H9 (cell line): ENCODE measurements around the gene EXD2. TPM values are rescaled to one million over a fixed set of nuclear protein-coding genes. Genes with fewer than 3 reads are reported as not detected.
A peak's percentile ranks its signal among the peaks of the same experiment; 100 is the strongest.

Experiments used
- DNase-seq: peaks from one replicate; pipeline ENCODE4 v3.0.0-alpha.2; 2017
- H2AFZ ChIP-seq: one replicate; pipeline ENCODE4 v1.6.1; 2013; ENCODE audit warnings: mild to moderate bottlenecking, low read length, control low read depth, moderate library complexity
- H2AK5ac ChIP-seq: 2 replicates; pipeline ENCODE4 v1.6.1; 2013; ENCODE audit warnings: low read length, control low read depth, mixed read lengths; ENCODE audit not compliant: insufficient read length
- H2BK120ac ChIP-seq: one replicate; pipeline ENCODE4 v1.6.1; 2013; ENCODE audit warnings: low read depth, mild to moderate bottlenecking, low read length, control low read depth, inconsistent platforms; ENCODE audit not compliant: poor library complexity, severe bottlenecking
- H2BK12ac ChIP-seq: 2 replicates; pipeline ENCODE4 v1.6.1; 2013; ENCODE audit warnings: low read length, control low read depth, mixed read lengths, low read depth; ENCODE audit not compliant: insufficient read length
- H2BK15ac ChIP-seq: 2 replicates; pipeline ENCODE4 v1.6.1; 2013; ENCODE audit warnings: low read depth, low read length, control low read depth
- H2BK20ac ChIP-seq: one replicate; pipeline ENCODE4 v1.6.1; 2013; ENCODE audit warnings: low read depth, mild to moderate bottlenecking, low read length, control low read depth, inconsistent platforms; ENCODE audit not compliant: poor library complexity, severe bottlenecking
- H2BK5ac ChIP-seq: 2 replicates; pipeline ENCODE4 v1.6.1; 2013; ENCODE audit warnings: low read length, control low read depth, mixed read lengths; ENCODE audit not compliant: insufficient read length
- H3K14ac ChIP-seq: 2 replicates; pipeline ENCODE4 v1.6.1; 2013; ENCODE audit warnings: low read length, control low read depth; ENCODE audit not compliant: insufficient read depth
- H3K18ac ChIP-seq: 2 replicates; pipeline ENCODE4 v1.6.1; 2013; ENCODE audit warnings: low read depth, mild to moderate bottlenecking, mixed read lengths, low read length, control low read depth; ENCODE audit not compliant: insufficient read length
- H3K23ac ChIP-seq: 2 replicates; pipeline ENCODE4 v1.6.1; 2013; ENCODE audit warnings: low read length, control low read depth, mixed read lengths, low read depth; ENCODE audit not compliant: insufficient read length
- H3K23me2 ChIP-seq: 2 replicates; pipeline ENCODE4 v1.6.1; 2013; ENCODE audit warnings: low read depth, mild to moderate bottlenecking, mixed read lengths, low read length, control low read depth; ENCODE audit not compliant: insufficient read length, poor library complexity, severe bottlenecking
- H3K27ac ChIP-seq: 2 replicates; pipeline ENCODE4 v1.5.1; 2013; ENCODE audit warnings: low read length, control low read depth, mixed read lengths, low read depth; ENCODE audit not compliant: insufficient read length
- H3K27me3 ChIP-seq: 2 replicates; pipeline ENCODE4 v1.6.1; 2013; ENCODE audit warnings: low read length, control low read depth, inconsistent platforms; ENCODE audit not compliant: insufficient read depth
- H3K4ac ChIP-seq: 2 replicates; pipeline ENCODE4 v1.6.1; 2013; ENCODE audit warnings: low read depth, mild to moderate bottlenecking, control low read depth, inconsistent platforms, low read length, moderate library complexity
- H3K4me1 ChIP-seq: 2 replicates; pipeline ENCODE4 v1.6.1; 2013; ENCODE audit warnings: low read length, control low read depth, inconsistent platforms; ENCODE audit not compliant: insufficient read depth
- H3K4me2 ChIP-seq: 2 replicates; pipeline ENCODE4 v1.6.1; 2013; ENCODE audit warnings: low read length, control low read depth, mixed read lengths; ENCODE audit not compliant: insufficient read length, insufficient read depth
- H3K56ac ChIP-seq: 2 replicates; pipeline ENCODE4 v1.6.1; 2013; ENCODE audit warnings: low read depth, mild to moderate bottlenecking, mixed read lengths, low read length, control low read depth; ENCODE audit not compliant: insufficient read length
- H3K79me1 ChIP-seq: 2 replicates; pipeline ENCODE4 v1.6.1; 2013; ENCODE audit warnings: low read depth, mild to moderate bottlenecking, moderate library complexity, low read length, control low read depth, inconsistent platforms; ENCODE audit not compliant: insufficient read depth, poor library complexity, severe bottlenecking
- H3K79me2 ChIP-seq: 2 replicates; pipeline ENCODE4 v1.6.1; 2013; ENCODE audit warnings: low read length, control low read depth, inconsistent platforms; ENCODE audit not compliant: insufficient read depth
- H3K9ac ChIP-seq: 2 replicates; pipeline ENCODE4 v1.6.1; 2013; ENCODE audit warnings: low read length, control low read depth, mixed read lengths; ENCODE audit not compliant: insufficient read length; ENCODE audit errors: extremely low read depth
- H3K9me3 ChIP-seq: one replicate; pipeline ENCODE4 v1.6.1; 2013; ENCODE audit warnings: low read depth, low read length, inconsistent platforms; ENCODE audit not compliant: control insufficient read depth
- H3T11ph ChIP-seq: one replicate; pipeline ENCODE4 v1.6.1; 2013; ENCODE audit warnings: mild to moderate bottlenecking, low read length, control low read depth, inconsistent platforms
- H4K20me1 ChIP-seq: one replicate; pipeline ENCODE4 v1.6.1; 2013; ENCODE audit not compliant: control insufficient read depth, insufficient read length, insufficient read depth
- H4K5ac ChIP-seq: 2 replicates; pipeline ENCODE4 v1.6.1; 2013; ENCODE audit warnings: low read depth, mild to moderate bottlenecking, mixed read lengths, low read length, control low read depth; ENCODE audit not compliant: insufficient read length
- H4K8ac ChIP-seq: replicated peaks from 2 replicates; pipeline ENCODE4 v1.6.1; 2013; ENCODE audit warnings: low read length, control low read depth, mixed read lengths, low read depth; ENCODE audit not compliant: insufficient read length
- H4K91ac ChIP-seq: 2 replicates; pipeline ENCODE4 v1.6.1; 2013; ENCODE audit warnings: low read depth, mild to moderate bottlenecking, moderate library complexity, mixed read lengths, low read length, control low read depth; ENCODE audit not compliant: insufficient read length
- H3K27ac Mint-ChIP-seq, 3 experiments: 2 replicates in 2 of 3; 3 replicates in 1 of 3; pipeline ENCODE4 v1.8.0; 2020 to 2021; ENCODE audit warnings: mixed read lengths in 3 of 3, mild to moderate bottlenecking in 1 of 3, moderate library complexity in 1 of 3
- H3K27me3 Mint-ChIP-seq: 2 replicates; pipeline ENCODE4 v1.8.0; 2021; ENCODE audit warnings: low read depth, mild to moderate bottlenecking, moderate library complexity, mixed read lengths
- H3K36me3 Mint-ChIP-seq, 3 experiments: 2 replicates in 2 of 3; 3 replicates in 1 of 3; pipeline ENCODE4 v1.8.0; 2020 to 2021; ENCODE audit warnings: low read depth in 3 of 3, mixed read lengths in 3 of 3; ENCODE audit not compliant: insufficient read depth in 1 of 3
- H3K4me1 Mint-ChIP-seq, 2 experiments: 2 replicates each; pipeline ENCODE4 v1.8.0; 2020; ENCODE audit warnings: mixed read lengths in 2 of 2
- H3K4me3 Mint-ChIP-seq, 2 experiments: 2 replicates in 1 of 2; 3 replicates in 1 of 2; pipeline ENCODE4 v1.8.0; 2020 to 2021; ENCODE audit warnings: mild to moderate bottlenecking in 2 of 2, mixed read lengths in 2 of 2, moderate library complexity in 1 of 2
- H3K9me3 Mint-ChIP-seq, 2 experiments: 2 replicates in 1 of 2; 3 replicates in 1 of 2; pipeline ENCODE4 v1.8.0; 2020; ENCODE audit warnings: mild to moderate bottlenecking in 2 of 2, mixed read lengths in 2 of 2, moderate library complexity in 1 of 2
- WGBS: extraction: QIAGEN DNeasy Blood & Tissue Kit; methylation state at CpG from one replicate; pipeline ENCODE4 v1.1.7; 2013; ENCODE audit warnings: missing lambda C conversion rate, low lambda C conversion rate, mixed read lengths; ENCODE audit not compliant: insufficient read length; ENCODE audit errors: extremely low coverage; 5-methylcytosine and 5-hydroxymethylcytosine counted together
- total RNA-seq: library from RNA; stranded (reverse); gene quantifications from 2 replicates; pipeline ENCODE4 v1.2.1, GENCODE V29; 2021
- TF ChIP-seq, protein P1 (sequence below): fragments of 200-600 bp; sonication (generic); conservative IDR thresholded peaks from 3 replicates; pipeline ENCODE4 v1.8.0; 2021; ENCODE audit warnings: antibody characterized with exemption, mild to moderate bottlenecking

EXD2 gene
- total RNA-seq, 1 experiment from 2014 or later: 19.6 TPM

GRCh38 chr14:69153873-69154270 is 37.4 kb upstream of the EXD2 start:
- Histone ChIP-seq H3T11ph (no peak overlapping the region), H3K23ac (no peak overlapping the region), H2BK15ac (no peak overlapping the region), H2BK20ac (no peak overlapping the region), H3K14ac (no peak overlapping the region), H2BK12ac (no peak overlapping the region), H3K79me1 (peaks cover 5% of the 10 kb centered on the region), H2AK5ac (no peak overlapping the region), H4K5ac (no peak overlapping the region), H2AFZ (no peak overlapping the region), H3K4me1 (peaks cover 4% of the 10 kb centered on the region; the same call in 1 of the 2 replicates), H3K23me2 (peaks cover 16% of the 10 kb centered on the region), H3K56ac (no peak overlapping the region), H3K9me3 (no peaks in the 10 kb centered on the region), H4K8ac (no peak overlapping the region), H3K9ac (peak overlapping the region; percentile 46), H4K20me1 (no peaks in the 10 kb centered on the region), H3K4me2 (peak overlapping the region; percentile 99), H2BK5ac (no peak overlapping the region), H3K4ac (no peak overlapping the region), H3K18ac (no peak overlapping the region), H3K79me2 (peaks cover 2% of the 10 kb centered on the region; the same call in 1 of the 2 replicates), H3K27ac (no peak overlapping the region), H3K27me3 (no peaks in the 10 kb centered on the region; the same call in 1 of the 2 replicates), H4K91ac (no peak overlapping the region), H2BK120ac (no peak overlapping the region)
- TF ChIP-seq, protein P1, sequence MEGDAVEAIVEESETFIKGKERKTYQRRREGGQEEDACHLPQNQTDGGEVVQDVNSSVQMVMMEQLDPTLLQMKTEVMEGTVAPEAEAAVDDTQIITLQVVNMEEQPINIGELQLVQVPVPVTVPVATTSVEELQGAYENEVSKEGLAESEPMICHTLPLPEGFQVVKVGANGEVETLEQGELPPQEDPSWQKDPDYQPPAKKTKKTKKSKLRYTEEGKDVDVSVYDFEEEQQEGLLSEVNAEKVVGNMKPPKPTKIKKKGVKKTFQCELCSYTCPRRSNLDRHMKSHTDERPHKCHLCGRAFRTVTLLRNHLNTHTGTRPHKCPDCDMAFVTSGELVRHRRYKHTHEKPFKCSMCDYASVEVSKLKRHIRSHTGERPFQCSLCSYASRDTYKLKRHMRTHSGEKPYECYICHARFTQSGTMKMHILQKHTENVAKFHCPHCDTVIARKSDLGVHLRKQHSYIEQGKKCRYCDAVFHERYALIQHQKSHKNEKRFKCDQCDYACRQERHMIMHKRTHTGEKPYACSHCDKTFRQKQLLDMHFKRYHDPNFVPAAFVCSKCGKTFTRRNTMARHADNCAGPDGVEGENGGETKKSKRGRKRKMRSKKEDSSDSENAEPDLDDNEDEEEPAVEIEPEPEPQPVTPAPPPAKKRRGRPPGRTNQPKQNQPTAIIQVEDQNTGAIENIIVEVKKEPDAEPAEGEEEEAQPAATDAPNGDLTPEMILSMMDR: no peak
- Mint-ChIP-seq H3K9me3 (0 out of 5 replicates have a peak, but pooled peaks cover 0 to 2% of the 10 kb centered on the region in 2 experiments), H3K36me3 (peaks cover 0 to 2% (median 1%) of the 10 kb centered on the region in 3 experiments; a peak in 4 of 7 replicates), H3K27ac (peak overlapping the region in 2 of 3 experiments; percentile 27 to 32; a peak in 1 of 7 replicates), H3K4me1 (peaks cover 17 to 27% of the 10 kb centered on the region in 2 experiments), H3K27me3 (peaks cover 13% of the 10 kb centered on the region), H3K4me3 (peak overlapping the region; percentile 88 to 91)
- no peak for DNase-seq
- WGBS: no CpG with 5 or more reads among the region's 13 CpGs
